ENCODE data around the gene P2RY4.
"Not testable (repeated sequence)": the region's sequence is repeated elsewhere in the genome, so short reads cannot be mapped to it uniquely, and the experiment has no call there.

P2RY4 gene

GRCh38 chrX:70247252-70247651 is 12.8 kb downstream of the P2RY4 start:
- DNase-seq (ENCODE audit: extremely low spot score, insufficient read length, low read depth), result no peak
- FAIRE-seq, result no peak

- FAIRE-seq (no peak), DNase-seq (ENCODE audit: extremely low spot score, insufficient read length, low read depth) (no peak)
These were observed 15.1 kb downstream of the P2RY4 start for GRCh38 chrX:70244881-70245280.

GRCh38 chrX:70243601-70244000 is 16.4 kb downstream of the P2RY4 start:
- not testable (repeated sequence) for FAIRE-seq; DNase-seq (ENCODE audit: extremely low spot score, insufficient read length, low read depth)

GRCh38 chrX:70241501-70241900 is 18.5 kb downstream of the P2RY4 start:
- DNase-seq (ENCODE audit: extremely low spot score, insufficient read length, low read depth), result no peak
- no peak for FAIRE-seq

DNA sequence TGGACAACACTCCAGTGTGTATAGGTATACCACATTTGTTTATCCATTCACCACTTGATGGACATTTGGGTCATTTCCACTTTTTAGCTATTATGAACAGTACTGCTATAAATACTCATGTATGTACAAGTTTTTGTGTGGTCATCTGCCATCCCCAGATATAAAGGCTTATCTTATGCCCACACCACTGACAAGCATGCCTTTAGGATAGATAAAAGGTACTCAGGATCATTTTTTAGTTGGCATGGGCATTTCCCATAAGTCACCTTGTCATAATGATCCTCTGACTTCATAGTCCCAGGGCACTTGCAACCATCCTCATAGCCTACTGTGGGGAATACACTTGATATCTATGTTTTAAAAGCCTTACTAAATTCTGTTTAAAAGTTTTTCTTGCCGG is 19.3 kb downstream of the P2RY4 start:
- FAIRE-seq (no peak), DNase-seq (ENCODE audit: extremely low spot score, insufficient read length, low read depth) (no peak)

DNA sequence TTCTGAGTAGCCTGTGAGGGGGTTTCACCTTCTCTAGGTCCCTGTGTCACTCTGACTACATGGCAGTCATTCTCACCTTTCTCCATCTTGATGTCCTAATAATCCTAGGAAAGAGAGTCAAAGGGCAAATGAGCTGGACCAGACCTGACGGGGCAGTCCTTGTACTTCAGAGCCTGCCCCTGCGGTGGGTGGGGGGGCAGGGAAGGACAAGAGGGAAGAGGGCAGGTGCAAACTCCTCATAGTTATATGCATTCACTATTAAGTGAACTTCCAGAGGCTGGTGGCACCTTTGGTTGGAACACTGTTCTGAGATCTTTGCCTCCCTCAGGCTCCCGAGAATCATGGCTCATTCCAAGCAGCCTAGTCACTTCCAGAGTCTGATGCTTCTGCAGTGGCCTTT is 25.6 kb downstream of the P2RY4 start, which contains the start of gene AWAT1:
Gene AWAT1 (plus strand): TSS at position 301 of the 400 bp plus-strand sequence. CDS start 41 bp downstream, at position 342.
- DNase-seq (ENCODE audit: extremely low spot score, insufficient read length, low read depth) (no peak), FAIRE-seq (no peak)

- no peak for FAIRE-seq
- DNase-seq (ENCODE audit: extremely low spot score, insufficient read length, low read depth), result no peak
These were observed 28.3 kb downstream of the P2RY4 start for GRCh38 chrX:70231666-70232065.

DNA sequence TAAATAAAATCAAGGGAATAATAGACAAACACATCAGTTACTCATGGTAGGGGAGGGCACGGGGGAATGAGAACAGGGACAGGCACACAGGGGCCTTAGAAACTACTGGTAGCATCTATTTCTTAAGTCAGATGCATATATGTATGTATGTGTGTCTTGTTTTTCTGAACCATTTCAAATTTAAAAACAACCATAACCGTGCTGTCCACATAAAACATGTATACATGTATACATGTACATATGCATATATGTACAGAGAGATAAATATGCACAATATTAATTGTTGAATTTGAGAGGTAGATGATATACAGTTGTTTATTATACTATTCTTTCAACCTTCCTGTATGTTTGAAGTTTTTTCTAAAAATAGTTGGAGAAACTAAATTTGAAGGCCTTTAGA is 33.3 kb downstream of the P2RY4 start:
- DNase-seq (ENCODE audit: extremely low spot score, insufficient read length, low read depth), result no peak
- no peak for FAIRE-seq

GRCh38 chrX:70226048-70226447 is 34.0 kb downstream of the P2RY4 start:
- no peak for DNase-seq (ENCODE audit: extremely low spot score, insufficient read length, low read depth)
- no peak for FAIRE-seq

DNA sequence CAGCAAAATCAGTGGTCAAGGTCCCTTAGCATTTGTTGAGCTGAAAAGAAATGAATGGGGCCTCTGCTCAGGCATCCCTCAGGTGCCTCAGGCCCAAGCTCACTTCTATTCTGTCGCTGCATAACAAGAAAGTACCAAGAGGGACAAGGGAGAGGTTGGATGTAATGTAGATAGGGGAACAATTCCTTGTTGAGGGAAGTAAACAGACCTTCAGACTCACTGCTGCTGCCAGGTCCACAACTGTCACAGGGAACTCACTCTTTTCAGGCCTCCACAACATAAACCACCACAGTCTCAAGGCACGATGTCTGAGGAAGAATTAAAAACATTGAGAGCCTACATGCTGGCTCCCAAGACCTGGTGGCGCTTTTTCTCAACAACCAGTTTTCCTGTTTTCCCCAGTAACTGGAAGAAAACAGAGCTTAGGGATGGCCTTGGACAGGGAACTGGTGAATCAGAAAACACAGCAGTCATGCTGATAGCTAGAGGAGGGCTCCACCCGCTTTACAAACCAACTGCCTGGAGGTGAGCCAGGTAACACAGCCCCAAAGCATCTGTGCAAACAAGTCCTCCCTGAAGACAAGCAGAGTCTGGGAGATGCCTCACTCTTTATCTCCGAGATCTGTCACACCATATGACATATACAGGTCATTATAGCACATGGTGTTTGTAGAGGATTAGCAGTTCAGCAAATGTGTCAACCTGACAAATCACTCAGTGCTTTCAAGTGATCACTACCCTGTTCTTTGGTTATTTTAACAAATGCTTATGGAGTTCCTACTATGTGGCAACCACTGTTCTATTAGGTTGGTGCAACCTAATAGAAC is 39.9 kb downstream of the P2RY4 start:
- FAIRE-seq (no peak), DNase-seq (ENCODE audit: extremely low spot score, insufficient read length, low read depth) (no peak)

DNA sequence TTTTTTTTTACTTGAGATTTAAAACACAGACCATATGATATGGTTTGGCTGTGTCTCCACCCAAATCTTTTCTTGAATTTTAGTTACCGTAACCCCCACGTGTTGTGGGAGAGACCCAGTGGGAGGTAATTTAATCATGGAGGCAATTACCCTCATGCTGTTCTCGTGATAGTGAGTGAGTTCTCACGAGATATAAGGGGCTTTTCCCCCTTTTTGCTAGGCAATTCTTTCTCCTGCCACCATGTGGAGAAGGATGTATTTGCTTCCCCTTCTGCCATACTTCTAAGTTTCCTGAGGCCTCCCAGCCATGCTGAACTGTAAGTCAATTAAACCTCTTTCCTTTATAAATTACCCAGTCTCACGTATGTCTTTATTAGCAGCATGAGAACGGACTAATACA is 50.4 kb downstream of the P2RY4 start:
- DNase-seq (ENCODE audit: extremely low spot score, insufficient read length, low read depth), result not testable (repeated sequence)

GRCh38 chrX:70208479-70208878 is 51.5 kb downstream of the P2RY4 start:
- FAIRE-seq (no peak), DNase-seq (ENCODE audit: extremely low spot score, insufficient read length, low read depth) (no peak)

More for the DNA sequence above, 50.4 kb downstream of the P2RY4 start:
- not testable (repeated sequence) for FAIRE-seq

All from GM18507 (cell line).